Measurements from ENCODE around the gene COQ10A. TPM values are rescaled to one million over a fixed set of nuclear protein-coding genes. Genes with fewer than 3 reads are reported as not detected.
"Not testable (repeated sequence)": the region's sequence is repeated elsewhere in the genome, so short reads cannot be mapped to it uniquely, and the experiment has no call there.

COQ10A gene
- total RNA-seq, 2 donors from 2014 or later, result 5.2 to 6.3 TPM

GRCh38 chr12:56260380-56260779 lies 6.4 kb upstream of the COQ10A start:
- Mint-ChIP-seq H3K27ac (no peak overlapping the region), H3K9me3 (no peaks in the 10 kb centered on the region), H3K36me3 (peaks cover 0 to 7% of the 10 kb centered on the region in 2 donors)
- ATAC-seq (no peak), DNase-seq (ENCODE audit: low spot score in 2 of 2) (no peak)

GRCh38 chr12:56260921-56261320 lies 5.8 kb upstream of the COQ10A start:
- Mint-ChIP-seq H3K27ac (no peak overlapping the region), H3K36me3 (peaks cover 0 to 6% of the 10 kb centered on the region in 2 donors), H3K9me3 (no peaks in the 10 kb centered on the region)
- ATAC-seq (no peak), DNase-seq (ENCODE audit: low spot score in 2 of 2) (no peak)

GRCh38 chr12:56261503-56262232 lies 5.1 kb upstream of the COQ10A start:
- Mint-ChIP-seq H3K27ac (peak overlapping the region in 1 of 2 donors; percentile 56), H3K9me3 (no peaks in the 10 kb centered on the region), H3K36me3 (no peaks in the 10 kb centered on the region)
- DNase-seq (ENCODE audit: low spot score in 2 of 2), result no peak
- no peak for ATAC-seq

- not testable (repeated sequence) for H3K27ac Mint-ChIP-seq; H3K36me3 Mint-ChIP-seq; H3K9me3 Mint-ChIP-seq; DNase-seq (ENCODE audit: low spot score in 2 of 2); ATAC-seq
Observed at GRCh38 chr12:56262955-56263354, 3.8 kb upstream of the COQ10A start.

GRCh38 chr12:56266068-56266692 lies 562 bp upstream of the COQ10A start:
- DNase-seq (ENCODE audit: low spot score in 2 of 2); H3K9me3 Mint-ChIP-seq; ATAC-seq: not testable (repeated sequence)

GRCh38 chr12:56267443-56268071 lies 815 bp downstream of the COQ10A start:
- DNase-seq (ENCODE audit: low spot score in 2 of 2) (no peak), ATAC-seq (no peak)
- Mint-ChIP-seq H3K36me3 (no peaks in the 10 kb centered on the region), H3K9me3 (no peaks in the 10 kb centered on the region), H3K27ac (peak overlapping the region; percentile 7 to 79)

More at GRCh38 chr12:56266068-56266692, 562 bp upstream of the COQ10A start:
- H3K27ac Mint-ChIP-seq, result peak overlapping the region; percentile 79 to 95
- not testable (repeated sequence) for H3K36me3 Mint-ChIP-seq

- peak overlapping the region; percentile 12 to 29 for H3K27ac Mint-ChIP-seq
- no peaks in the 10 kb centered on the region for H3K9me3 Mint-ChIP-seq
- DNase-seq (ENCODE audit: low spot score in 2 of 2), result no peak
- peaks cover 4 to 18% of the 10 kb centered on the region in 2 donors for H3K36me3 Mint-ChIP-seq
- no peak for ATAC-seq
Observed at GRCh38 chr12:56271031-56271430, 4.3 kb downstream of the COQ10A start.

- DNase-seq (ENCODE audit: low spot score in 2 of 2); H3K9me3 Mint-ChIP-seq; ATAC-seq: not testable (repeated sequence)
- Mint-ChIP-seq H3K27ac (peak overlapping the region in 1 of 2 donors; percentile 50), H3K36me3 (peaks cover 4 to 18% of the 10 kb centered on the region in 2 donors)
Observed at GRCh38 chr12:56272468-56272867, 5.7 kb downstream of the COQ10A start.

GRCh38 chr12:56274299-56274698 lies 7.6 kb downstream of the COQ10A start:
- ATAC-seq (no peak), DNase-seq (ENCODE audit: low spot score in 2 of 2) (no peak)
- H3K9me3 Mint-ChIP-seq, result no peaks in the 10 kb centered on the region
- H3K36me3 Mint-ChIP-seq, result peaks cover 4 to 23% of the 10 kb centered on the region in 2 donors
- no peak overlapping the region for H3K27ac Mint-ChIP-seq

- ATAC-seq (no peak), DNase-seq (ENCODE audit: low spot score in 2 of 2) (no peak)
- Mint-ChIP-seq H3K36me3 (peaks cover 8 to 29% of the 10 kb centered on the region in 2 donors), H3K27ac (peak overlapping the region in 1 of 2 donors; percentile 81), H3K9me3 (no peaks in the 10 kb centered on the region)
Observed at GRCh38 chr12:56278905-56279304, 12.2 kb downstream of the COQ10A start.

GRCh38 chr12:56280849-56281248 lies 14.1 kb downstream of the COQ10A start:
- ATAC-seq (no peak), DNase-seq (ENCODE audit: low spot score in 2 of 2) (no peak)
- Mint-ChIP-seq H3K9me3 (no peaks in the 10 kb centered on the region), H3K27ac (peak overlapping the region in 1 of 2 donors; percentile 17), H3K36me3 (peaks cover 11 to 28% of the 10 kb centered on the region in 2 donors)

- no peaks in the 10 kb centered on the region for H3K9me3 Mint-ChIP-seq
- H3K27ac Mint-ChIP-seq, result peak overlapping the region in 1 of 2 donors; percentile 77
- DNase-seq (ENCODE audit: low spot score in 2 of 2) (no peak), ATAC-seq (no peak)
- H3K36me3 Mint-ChIP-seq, result peaks cover 9 to 27% of the 10 kb centered on the region in 2 donors
Observed at GRCh38 chr12:56282030-56282429, 15.3 kb downstream of the COQ10A start.

GRCh38 chr12:56282579-56282978 lies 15.8 kb downstream of the COQ10A start:
- H3K36me3 Mint-ChIP-seq, result peaks cover 9 to 27% of the 10 kb centered on the region in 2 donors
- H3K9me3 Mint-ChIP-seq, result no peaks in the 10 kb centered on the region
- no peak for DNase-seq (ENCODE audit: low spot score in 2 of 2)
- H3K27ac Mint-ChIP-seq, result peak overlapping the region; percentile 25 to 84
- ATAC-seq, result no peak

GRCh38 chr12:56284263-56284662 lies 17.5 kb downstream of the COQ10A start:
- DNase-seq (ENCODE audit: low spot score in 2 of 2); H3K27ac Mint-ChIP-seq; ATAC-seq; H3K9me3 Mint-ChIP-seq: not testable (repeated sequence)
- H3K36me3 Mint-ChIP-seq, result peaks cover 9 to 22% of the 10 kb centered on the region in 2 donors

GRCh38 chr12:56286044-56286830 lies 19.5 kb downstream of the COQ10A start:
- peaks cover 8 to 24% of the 10 kb centered on the region in 2 donors for H3K36me3 Mint-ChIP-seq
- ATAC-seq, result no peak
- H3K9me3 Mint-ChIP-seq, result no peaks in the 10 kb centered on the region
- no peak for DNase-seq (ENCODE audit: low spot score in 2 of 2)
- H3K27ac Mint-ChIP-seq, result no peak overlapping the region

- Mint-ChIP-seq H3K36me3 (peaks cover 10 to 22% of the 10 kb centered on the region in 2 donors), H3K27ac (no peak overlapping the region), H3K9me3 (no peaks in the 10 kb centered on the region)
- ATAC-seq, result no peak
- no peak for DNase-seq (ENCODE audit: low spot score in 2 of 2)
Observed at GRCh38 chr12:56288705-56289387, 22.1 kb downstream of the COQ10A start.
